ENCODE measurements around the gene KLF15. TPM values are rescaled to one million over a fixed set of nuclear protein-coding genes. Genes with fewer than 3 reads are reported as not detected.

The KLF15 gene
- polyA plus RNA-seq, 1 donor from 2014 or later = 0.46 TPM

DNA sequence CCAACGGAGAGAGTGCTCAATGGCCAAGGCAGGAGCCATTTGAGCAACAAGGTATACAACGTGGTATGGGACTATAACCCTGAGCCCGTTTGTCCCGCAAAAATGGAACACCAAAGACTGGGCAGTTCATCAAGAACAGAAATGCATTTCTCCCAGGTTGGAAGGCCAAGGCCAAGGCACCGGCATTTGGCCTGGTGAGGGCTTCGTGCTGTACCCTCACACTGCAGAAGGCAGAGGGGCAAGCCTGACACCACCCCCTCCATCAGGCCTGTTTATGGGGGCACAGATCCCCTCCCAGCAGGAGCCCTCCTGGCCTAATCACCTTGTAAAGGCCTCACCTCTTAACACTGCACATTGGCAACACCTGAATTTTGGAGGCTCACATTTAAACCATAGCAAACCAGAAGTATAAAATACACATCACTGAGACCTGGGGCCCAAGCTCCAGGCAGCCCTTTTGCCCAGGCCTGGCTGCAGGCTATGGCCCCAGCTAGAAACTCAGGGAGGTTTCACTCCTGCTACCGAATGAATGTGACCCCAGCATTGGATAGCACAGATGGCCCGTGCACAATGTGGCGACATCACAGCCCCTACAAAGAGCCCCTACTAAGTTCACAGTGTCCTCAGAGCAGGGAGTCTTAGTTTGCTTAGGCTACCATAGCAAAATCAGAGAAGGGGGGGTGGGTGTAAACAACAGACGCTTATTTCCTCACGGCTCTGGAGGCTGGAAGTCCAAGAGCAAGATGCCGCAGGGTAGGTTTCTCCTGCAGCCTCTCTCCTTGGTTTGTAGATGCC lies 47.1 kb downstream of the KLF15 start:
- Histone ChIP-seq H3K27me3 (ENCODE audit: insufficient read depth, low read depth, low read length) (no peaks in the 10 kb centered on the region), H3K9ac (ENCODE audit: low read length) (no peak overlapping the region), H4K20me1 (ENCODE audit: insufficient read depth) (no peaks in the 10 kb centered on the region), H3K4me3 (ENCODE audit: low read length) (no peak overlapping the region), H3F3A (ENCODE audit: insufficient read depth, low read length, poor library complexity, severe bottlenecking) (no peaks in the 10 kb centered on the region), H3K9me3 (ENCODE audit: low read length) (no peaks in the 10 kb centered on the region), H3K9me2 (ENCODE audit: insufficient read depth, low read length) (no peaks in the 10 kb centered on the region), H2AFZ (ENCODE audit: low read depth, low read length) (no peak overlapping the region), H3K4me2 (ENCODE audit: low read length) (no peak overlapping the region), H3K36me3 (ENCODE audit: insufficient read depth, low read length) (no peaks in the 10 kb centered on the region), H3K79me2 (replicated peaks; ENCODE audit: insufficient read depth, low read length) (no peaks in the 10 kb centered on the region), H3K27ac (ENCODE audit: low read length) (no peak overlapping the region)
- TF ChIP-seq REST (IDR thresholded peaks at IDR 0.05; ENCODE audit: borderline replicate concordance) (no peak), CTCF (IDR thresholded peaks at IDR 0.05; ENCODE audit: poor library complexity, severe bottlenecking) (no peak), EP300 (conservative IDR thresholded peaks at IDR 0.05; ENCODE audit: poor library complexity, severe bottlenecking) (no peak), TAF1 (IDR thresholded peaks at IDR 0.05; ENCODE audit: low read depth) (no peak), EZH2 (IDR thresholded peaks at IDR 0.05; ENCODE audit: borderline replicate concordance, insufficient read depth, low read length, poor library complexity, severe bottlenecking) (no peak), SMC3 (conservative IDR thresholded peaks at IDR 0.05; ENCODE audit: poor library complexity) (no peak), MXI1 (conservative IDR thresholded peaks at IDR 0.05; ENCODE audit: poor library complexity, severe bottlenecking) (no peak), RAD21 (conservative IDR thresholded peaks at IDR 0.05) (no peak), POLR2AphosphoS5 (IDR thresholded peaks at IDR 0.05) (no peak)

GRCh38 chr3:126309165-126309564 lies 48.0 kb downstream of the KLF15 start:
- peaks cover 6% of the 10 kb centered on the region for H3K9me3 ChIP-seq (ENCODE audit: low read length)
- no peak overlapping the region for H3K9ac ChIP-seq (ENCODE audit: low read length)
- no peak for TF ChIP-seq CTCF (IDR thresholded peaks at IDR 0.05; ENCODE audit: poor library complexity, severe bottlenecking)
- no peak for TF ChIP-seq POLR2AphosphoS5 (IDR thresholded peaks at IDR 0.05)
- no peak for TF ChIP-seq RAD21 (conservative IDR thresholded peaks at IDR 0.05)
- TF ChIP-seq REST (IDR thresholded peaks at IDR 0.05; ENCODE audit: borderline replicate concordance) = no peak
- H3K79me2 ChIP-seq (replicated peaks; ENCODE audit: insufficient read depth, low read length) = no peaks in the 10 kb centered on the region
- H3K9me2 ChIP-seq (ENCODE audit: insufficient read depth, low read length) = no peaks in the 10 kb centered on the region
- H3K4me3 ChIP-seq (ENCODE audit: low read length) = no peak overlapping the region
- no peak overlapping the region for H3K4me2 ChIP-seq (ENCODE audit: low read length)
- no peaks in the 10 kb centered on the region for H3K36me3 ChIP-seq (ENCODE audit: insufficient read depth, low read length)
- no peaks in the 10 kb centered on the region for H3F3A ChIP-seq (ENCODE audit: insufficient read depth, low read length, poor library complexity, severe bottlenecking)
- no peaks in the 10 kb centered on the region for H4K20me1 ChIP-seq (ENCODE audit: insufficient read depth)
- H3K27me3 ChIP-seq (ENCODE audit: insufficient read depth, low read depth, low read length) = no peaks in the 10 kb centered on the region
- no peak overlapping the region for H3K27ac ChIP-seq (ENCODE audit: low read length)
- H2AFZ ChIP-seq (ENCODE audit: low read depth, low read length) = no peak overlapping the region

Data from neural cell (in vitro differentiated cells).